ENCODE data around the gene SNAPC2. TPM values are rescaled to one million over a fixed set of nuclear protein-coding genes. Genes with fewer than 3 reads are reported as not detected.

SNAPC2 gene
- total RNA-seq, 4 donors from 2014 or later: 29.5 to 37.7 (median 33.4) TPM

GRCh38 chr19:7962644-7963268, 42.6 kb downstream of the SNAPC2 start:
- Histone ChIP-seq H3K4me3 (no peak overlapping the region), H3K27me3 (no peaks in the 10 kb centered on the region), H3K9me3 (no peaks in the 10 kb centered on the region), H3K4me1 (no peaks in the 10 kb centered on the region), H3K36me3 (peaks cover 0 to 91% of the 10 kb centered on the region in 2 donors), H3K27ac (no peak overlapping the region)
- WGBS, 2 donors (ENCODE audit: low coverage in 1 of 2): 77 to 78% methylated on average over 8 to 17 of the region's 22 CpGs
- TF ChIP-seq CTCF (IDR thresholded peaks at IDR 0.05): no peak
- no peak for TF ChIP-seq EP300 (IDR thresholded peaks at IDR 0.05)
- no peak for TF ChIP-seq POLR2A (IDR thresholded peaks at IDR 0.05)
- TF ChIP-seq POLR2AphosphoS5 (IDR thresholded peaks at IDR 0.05): no peak
- ATAC-seq: no peak

- H3K9me3 ChIP-seq: no peaks in the 10 kb centered on the region
- no peaks in the 10 kb centered on the region for H3K27me3 ChIP-seq
- H3K36me3 ChIP-seq: peaks cover 0 to 92% of the 10 kb centered on the region in 2 donors
- H3K4me3 ChIP-seq: no peak overlapping the region
- no peak for TF ChIP-seq EP300 (IDR thresholded peaks at IDR 0.05)
- TF ChIP-seq POLR2A (IDR thresholded peaks at IDR 0.05): no peak
- no peak for TF ChIP-seq POLR2AphosphoS5 (IDR thresholded peaks at IDR 0.05)
- TF ChIP-seq CTCF (IDR thresholded peaks at IDR 0.05): no peak
- no peak for ATAC-seq
- H3K4me1 ChIP-seq: no peaks in the 10 kb centered on the region
- no peak overlapping the region for H3K27ac ChIP-seq
- 82 to 92% methylated on average over 4 of the region's 25 CpGs for WGBS, 2 donors (ENCODE audit: low coverage in 1 of 2)
Observed at GRCh38 chr19:7963566-7963965, 43.4 kb downstream of the SNAPC2 start.

- H3K9me3 ChIP-seq: no peaks in the 10 kb centered on the region
- 78 to 94% methylated on average over 6 to 8 of the region's 12 CpGs for WGBS, 2 donors (ENCODE audit: low coverage in 1 of 2)
- ATAC-seq: no peak
- H3K27ac ChIP-seq: no peak overlapping the region
- H3K4me1 ChIP-seq: no peaks in the 10 kb centered on the region
- H3K27me3 ChIP-seq: no peaks in the 10 kb centered on the region
- TF ChIP-seq CTCF (IDR thresholded peaks at IDR 0.05) (no peak), EP300 (IDR thresholded peaks at IDR 0.05) (no peak), POLR2AphosphoS5 (IDR thresholded peaks at IDR 0.05) (no peak), POLR2A (IDR thresholded peaks at IDR 0.05) (no peak)
- no peak overlapping the region for H3K4me3 ChIP-seq
- H3K36me3 ChIP-seq: peaks cover 0 to 100% of the 10 kb centered on the region in 2 donors
Observed at GRCh38 chr19:7965259-7965841, 45.2 kb downstream of the SNAPC2 start.

- no peaks in the 10 kb centered on the region for H3K9me3 ChIP-seq
- H3K4me3 ChIP-seq: no peak overlapping the region
- H3K27me3 ChIP-seq: no peaks in the 10 kb centered on the region
- H3K27ac ChIP-seq: no peak overlapping the region
- H3K4me1 ChIP-seq: no peaks in the 10 kb centered on the region
- H3K36me3 ChIP-seq: peaks cover 0 to 97% of the 10 kb centered on the region in 2 donors
- no peak for ATAC-seq
- WGBS, 2 donors (ENCODE audit: low coverage in 1 of 2): 79 to 86% methylated on average over 9 to 12 of the region's 12 CpGs
- TF ChIP-seq POLR2AphosphoS5 (IDR thresholded peaks at IDR 0.05): no peak
- no peak for TF ChIP-seq POLR2A (IDR thresholded peaks at IDR 0.05)
- TF ChIP-seq CTCF (IDR thresholded peaks at IDR 0.05): no peak
- no peak for TF ChIP-seq EP300 (IDR thresholded peaks at IDR 0.05)
Observed at GRCh38 chr19:7965921-7966665, 46.0 kb downstream of the SNAPC2 start.

Measured in gastroesophageal sphincter (tissue), 4 donors.